NCI-H2196 treated with DMSO at 0.1 percent for 48 hours (cell line): ENCODE results near the gene TMEM260.

ENCODE experiments used
- DNase-seq: peaks from one replicate; lab custom pipeline; 2025; ENCODE audit not compliant: unreplicated experiment; lab: John Stamatoyannopoulos, UW

TMEM260 gene

GRCh38 chr14:56579345-56580220, at the start of gene TMEM260:
TSS of gene TMEM260 (plus strand) at chr14:56579798. CDS start at chr14:56579915, 117 bp downstream.
- DNase-seq: peak; percentile 78

DNA sequence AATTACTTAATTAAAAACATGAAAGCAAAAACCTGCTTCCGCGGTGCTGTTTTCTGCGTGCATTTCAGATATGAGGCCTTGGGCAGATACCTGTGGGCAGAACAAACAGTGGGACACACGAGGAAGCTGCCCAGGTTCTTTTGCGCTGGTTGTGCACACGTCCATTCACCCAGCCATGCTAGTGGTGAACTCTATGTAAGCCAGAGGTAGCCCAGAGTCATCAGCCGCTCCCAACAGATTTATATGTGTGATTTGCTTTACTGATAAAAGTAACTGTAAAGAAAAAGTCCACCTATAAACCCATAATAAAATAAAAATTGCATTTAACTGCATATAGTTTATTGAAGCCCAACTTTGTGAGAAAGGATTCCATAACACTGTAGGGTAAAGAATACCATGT, 47.1 kb upstream of the TMEM260 start:
- DNase-seq: no peak

GRCh38 chr14:56534656-56535055, 44.9 kb upstream of the TMEM260 start:
- no peak for DNase-seq

GRCh38 chr14:56539862-56540261, 39.7 kb upstream of the TMEM260 start:
- DNase-seq: no peak

DNA sequence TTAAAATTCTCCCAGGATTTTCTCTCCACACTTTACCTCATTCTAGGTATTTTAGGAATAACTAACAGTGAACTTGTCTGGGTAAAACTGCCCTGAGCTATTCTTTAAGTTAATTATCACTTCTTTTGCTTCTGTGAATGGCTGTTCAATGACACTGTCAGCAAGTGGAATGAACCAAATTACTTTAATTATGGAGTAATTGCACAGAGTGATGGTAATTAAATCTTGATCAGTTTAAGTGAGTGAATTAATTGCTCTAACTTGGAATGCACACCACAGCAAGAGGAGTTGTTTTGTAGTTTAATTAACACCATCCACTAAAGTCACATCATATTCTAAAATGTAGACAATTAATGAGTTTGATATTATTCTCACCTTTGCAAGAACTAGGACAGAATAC, 36.2 kb upstream of the TMEM260 start:
- DNase-seq: no peak

GRCh38 chr14:56549721-56550120, 29.9 kb upstream of the TMEM260 start:
- DNase-seq: no peak

DNA sequence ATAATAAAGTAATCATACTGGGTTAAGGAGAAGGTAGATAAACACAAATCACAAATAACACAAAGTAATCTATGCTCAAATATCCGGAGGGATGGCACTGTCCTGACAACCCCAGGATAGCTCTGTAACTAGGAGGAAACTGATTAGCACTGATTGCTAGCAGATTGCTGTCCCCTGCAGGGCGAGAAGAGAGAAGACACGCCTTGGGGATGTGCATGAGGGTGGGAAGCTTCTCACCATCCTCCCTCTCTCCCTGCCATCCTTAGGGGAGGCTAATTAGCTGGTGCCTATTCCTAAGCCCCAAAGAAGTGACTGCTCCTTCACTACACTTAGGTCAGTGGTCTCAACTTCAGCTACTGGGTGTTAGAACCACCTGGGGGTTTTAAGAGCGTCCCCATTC, 27.0 kb upstream of the TMEM260 start:
- no peak for DNase-seq

DNA sequence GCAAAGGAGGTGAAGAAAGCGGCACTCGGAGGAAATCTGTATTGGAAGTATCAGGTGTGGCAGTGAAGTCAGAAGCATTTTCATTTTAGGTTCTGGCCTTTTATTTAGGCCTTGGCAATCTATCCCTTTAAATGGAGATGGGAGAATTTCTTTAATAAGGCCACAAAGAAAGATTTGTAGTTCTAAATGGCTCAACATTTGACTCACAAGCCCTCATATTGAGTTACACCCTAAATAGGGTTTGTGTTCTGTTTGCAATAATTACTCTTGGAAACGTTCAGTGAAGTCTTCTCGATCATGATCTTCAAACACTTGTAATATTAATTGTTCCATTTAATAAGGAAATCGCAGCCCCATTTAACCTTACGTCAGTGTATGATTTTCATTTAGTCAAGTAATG, 25.3 kb upstream of the TMEM260 start:
- no peak for DNase-seq

DNA sequence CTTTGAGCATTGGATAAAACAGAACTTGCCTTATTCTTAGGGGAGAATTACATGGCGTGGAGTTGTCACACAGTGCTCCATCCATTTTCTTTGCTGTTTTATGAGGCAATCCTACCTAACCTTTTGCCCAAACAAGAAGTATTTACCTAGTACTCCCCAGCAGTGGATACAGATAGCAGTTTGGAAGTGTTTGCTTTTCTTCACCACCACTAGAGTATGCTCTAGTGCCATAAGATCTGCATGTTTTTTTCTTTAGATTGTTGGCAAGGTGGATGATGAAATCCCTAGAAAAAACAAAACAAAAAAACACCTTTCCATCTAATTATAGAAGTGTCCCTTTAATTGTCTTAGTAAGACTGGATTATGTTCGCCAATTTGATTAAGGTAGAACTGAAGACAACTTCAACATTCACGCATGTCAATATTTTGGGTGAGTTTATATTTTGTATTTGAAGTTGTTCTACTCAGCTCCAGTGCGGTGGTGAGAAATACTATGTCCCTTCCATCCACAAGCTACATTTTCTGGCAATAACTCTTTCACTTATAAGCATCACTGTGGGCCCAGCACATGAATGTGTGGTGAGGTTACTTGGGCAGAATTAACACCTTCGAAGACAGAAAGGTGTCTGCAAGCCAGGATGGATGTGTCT, 23.6 kb upstream of the TMEM260 start:
- peak; percentile 43 for DNase-seq

DNA sequence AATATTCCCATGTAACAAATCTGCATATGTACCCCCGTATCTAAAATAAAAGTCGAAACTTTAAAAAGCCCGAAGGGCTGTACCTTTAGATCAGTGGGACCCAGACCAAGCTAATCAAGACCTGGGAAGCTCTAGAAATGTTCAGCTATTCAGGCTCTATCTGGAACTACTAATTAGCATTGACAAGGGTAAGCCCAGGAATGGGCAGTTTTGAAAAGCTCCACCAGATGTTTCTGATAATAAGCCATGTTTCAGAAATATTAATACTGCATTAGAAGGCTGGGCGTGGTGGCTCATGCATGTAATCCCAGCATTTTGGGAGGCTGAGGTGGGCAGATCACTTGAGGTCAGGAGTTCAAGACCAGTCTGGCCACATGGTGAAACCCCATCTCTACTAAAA, 20.4 kb upstream of the TMEM260 start:
- no peak for DNase-seq

DNA sequence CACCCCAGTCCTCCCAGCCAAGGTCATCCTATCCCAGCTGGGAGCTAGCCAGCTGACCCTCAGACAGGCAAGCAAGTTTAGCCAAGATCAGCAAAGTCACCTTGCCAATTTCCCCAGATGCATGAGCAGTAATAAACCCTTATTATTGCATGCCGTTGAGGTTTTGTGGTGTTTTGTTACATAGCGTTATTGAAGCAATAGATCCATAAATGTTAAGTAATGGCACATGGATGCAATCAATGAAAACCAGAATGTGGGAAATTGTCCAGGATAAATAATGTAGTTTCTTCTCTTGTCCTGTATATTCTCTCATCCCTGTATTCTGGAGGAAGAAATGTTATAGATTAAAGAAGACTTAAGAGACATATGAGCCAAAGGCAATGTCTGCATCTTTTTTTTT, 18.0 kb upstream of the TMEM260 start:
- no peak for DNase-seq

DNA sequence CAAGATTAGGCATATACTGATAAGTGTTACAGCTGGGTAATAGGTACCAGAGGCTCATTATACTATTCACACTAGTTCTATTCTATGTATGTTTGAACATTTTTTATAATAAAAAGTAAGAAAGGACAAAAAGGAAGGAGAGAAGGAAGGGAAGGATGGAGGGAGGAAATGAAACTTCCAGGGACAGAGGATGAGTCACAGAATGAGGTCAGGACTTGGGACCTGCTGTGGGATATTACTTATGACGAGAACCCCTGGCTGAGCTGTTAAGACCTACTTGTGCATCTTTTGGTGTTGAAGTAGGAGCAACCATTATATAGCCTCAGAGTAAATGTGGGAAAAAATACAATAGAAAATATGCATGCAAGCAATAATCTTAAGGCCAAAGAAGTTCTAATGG, 16.7 kb upstream of the TMEM260 start:
- no peak for DNase-seq

GRCh38 chr14:56569174-56569573, 10.4 kb upstream of the TMEM260 start:
- no peak for DNase-seq

DNA sequence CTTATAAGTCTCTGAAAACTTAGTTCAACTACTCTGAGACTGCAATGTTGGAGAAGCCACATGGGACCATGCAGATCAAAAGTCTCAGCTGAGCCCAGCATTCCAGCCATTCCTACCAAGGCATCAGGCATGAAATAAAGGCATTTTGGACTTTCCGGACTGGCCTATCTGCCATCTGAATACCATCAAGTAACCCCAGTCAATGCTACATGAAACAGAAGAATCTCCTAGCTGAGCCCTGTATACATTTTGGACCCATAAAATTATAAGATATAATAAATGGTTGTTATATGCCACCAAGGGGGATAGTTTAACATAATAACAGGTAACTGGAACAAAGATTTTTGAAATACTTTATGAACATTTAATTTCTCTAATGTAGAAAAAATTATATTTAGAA, 9.3 kb upstream of the TMEM260 start:
- no peak for DNase-seq

GRCh38 chr14:56580221-56580711, 668 bp downstream of the TMEM260 start:
- peak; percentile 30 for DNase-seq

- DNase-seq: no peak
Observed at GRCh38 chr14:56581041-56581727, 1.6 kb downstream of the TMEM260 start.

DNA sequence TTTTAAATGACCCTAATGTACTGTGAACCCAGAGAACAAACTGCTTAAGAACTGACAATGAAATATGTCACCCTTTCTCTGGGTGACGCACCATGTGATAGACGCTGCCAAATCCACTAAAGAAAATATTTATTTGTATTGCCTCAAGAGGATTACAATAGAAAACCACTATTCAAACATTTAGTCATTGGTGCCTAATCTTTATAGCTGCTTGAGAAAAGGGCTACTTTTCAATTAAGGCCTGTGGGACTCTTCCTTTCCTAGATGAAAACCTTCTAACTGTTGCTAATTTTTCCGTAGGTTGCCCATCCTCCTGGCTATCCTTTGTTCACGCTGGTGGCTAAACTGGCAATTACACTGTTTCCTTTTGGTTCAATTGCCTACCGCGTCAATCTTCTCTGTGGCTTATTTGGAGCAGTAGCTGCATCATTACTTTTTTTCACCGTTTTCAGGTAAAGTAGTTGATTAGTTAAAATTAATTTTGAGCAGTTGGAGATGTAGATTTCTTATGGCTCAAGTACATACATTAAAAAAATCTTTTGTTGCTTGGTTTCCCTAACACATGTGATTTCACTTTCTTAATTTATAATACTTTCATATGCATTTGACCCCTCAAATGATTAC, 6.0 kb downstream of the TMEM260 start:
- DNase-seq: peak; percentile 59

DNA sequence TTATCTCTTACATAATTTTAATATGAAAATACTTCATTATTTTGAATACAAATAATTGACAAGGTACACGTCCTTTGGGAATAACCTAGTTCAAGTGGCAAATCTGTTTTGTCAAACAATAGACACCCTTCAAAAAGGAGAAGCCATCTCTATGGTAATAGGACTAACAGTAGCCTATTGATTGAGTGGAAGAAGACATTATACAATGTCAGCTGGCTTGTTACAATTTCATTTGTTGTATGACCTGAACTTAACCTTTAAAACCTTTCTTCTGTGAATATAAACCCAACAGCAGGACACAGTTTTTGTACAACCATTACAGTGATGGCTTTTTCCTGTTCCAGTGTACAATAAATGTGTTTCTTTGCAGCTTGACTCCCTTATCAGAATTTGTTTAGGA, 8.1 kb downstream of the TMEM260 start:
- no peak for DNase-seq

DNA sequence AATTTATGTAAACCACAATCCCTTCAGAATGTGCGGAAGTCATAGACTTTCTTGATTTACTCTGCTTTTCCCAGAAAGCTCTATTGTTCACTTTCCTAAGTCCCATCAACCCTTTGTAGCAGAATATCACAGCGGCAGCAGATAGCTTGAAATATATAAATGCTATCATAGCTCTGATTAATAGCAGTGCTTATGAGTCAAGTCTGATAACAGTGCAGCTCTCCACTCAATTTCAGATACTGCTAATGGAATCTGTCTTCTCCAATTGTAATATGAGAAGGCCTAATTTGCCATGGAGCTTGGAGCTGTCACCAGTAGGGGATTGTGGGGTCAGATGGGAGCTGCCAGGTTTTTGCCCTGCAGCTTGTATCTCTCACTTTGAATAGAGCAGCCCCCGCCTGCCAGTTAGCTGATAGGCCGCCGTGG, 10.9 kb downstream of the TMEM260 start:
- DNase-seq: no peak

GRCh38 chr14:56592746-56593544, 13.3 kb downstream of the TMEM260 start:
- no peak for DNase-seq
